Loucy (cell line): Measurements from ENCODE around the gene HLA-A.

ENCODE experiments used
- H2AFZ ChIP-seq: fragments of 200-600 bp; sonication (generic); 2 replicates; pipeline ENCODE4 v1.6.0; 2016; ENCODE audit warnings: antibody characterized with exemption, mild to moderate bottlenecking, low read length, moderate library complexity
- H3F3A ChIP-seq: fragments of 200-600 bp; 2 replicates; pipeline ENCODE4 v1.6.0; 2016; ENCODE audit warnings: antibody characterized with exemption, low read depth, mild to moderate bottlenecking
- H3K27me3 ChIP-seq: fragments of 200-600 bp; sonication (generic); 2 replicates; pipeline ENCODE4 v1.6.1; 2014; ENCODE audit warnings: low read length, mild to moderate bottlenecking; ENCODE audit not compliant: insufficient read depth, poor library complexity, severe bottlenecking
- H3K36me3 ChIP-seq: fragments of 200-600 bp; sonication (generic); 2 replicates; pipeline ENCODE4 v1.6.1; 2016; ENCODE audit warnings: low read length; ENCODE audit not compliant: insufficient read depth
- H3K4me1 ChIP-seq: fragments of 200-600 bp; sonication (generic); 2 replicates; pipeline ENCODE4 v1.5.1; 2014; ENCODE audit warnings: low read length, mild to moderate bottlenecking; ENCODE audit not compliant: insufficient read depth, poor library complexity, severe bottlenecking
- H3K4me2 ChIP-seq: fragments of 200-600 bp; sonication (generic); 2 replicates; pipeline ENCODE4 v1.6.0; 2014; ENCODE audit warnings: antibody characterized with exemption, low read length, low read depth, mild to moderate bottlenecking; ENCODE audit not compliant: poor library complexity, severe bottlenecking
- H3K4me3 ChIP-seq: fragments of 200-600 bp; sonication (generic); 2 replicates; pipeline ENCODE4 v1.5.1; 2014; ENCODE audit warnings: low read length, mild to moderate bottlenecking, mixed read lengths; ENCODE audit not compliant: poor library complexity, severe bottlenecking
- H3K79me2 ChIP-seq: fragments of 200-600 bp; sonication (generic); 2 replicates; pipeline ENCODE4 v1.6.1; 2014; ENCODE audit warnings: low read length; ENCODE audit not compliant: insufficient read depth
- H3K9ac ChIP-seq: fragments of 200-600 bp; sonication (generic); 2 replicates; pipeline ENCODE4 v1.6.0; 2014; ENCODE audit warnings: mild to moderate bottlenecking, low read depth, low read length, moderate library complexity; ENCODE audit not compliant: poor library complexity, severe bottlenecking
- H3K9me2 ChIP-seq: fragments of 200-600 bp; sonication (generic); replicated peaks from 2 replicates; pipeline ENCODE4 v1.6.1; 2016; ENCODE audit warnings: low read depth, low read length, mixed read lengths
- H3K9me3 ChIP-seq: fragments of 200-600 bp; sonication (generic); 2 replicates; pipeline ENCODE4 v1.6.1; 2014; ENCODE audit warnings: mild to moderate bottlenecking, antibody characterized with exemption, low read length, low read depth; ENCODE audit not compliant: insufficient read depth
- H4K20me1 ChIP-seq: fragments of 200-600 bp; sonication (generic); 2 replicates; pipeline ENCODE4 v1.6.0; 2014; ENCODE audit warnings: antibody characterized with exemption, low read length, mild to moderate bottlenecking; ENCODE audit not compliant: insufficient read depth, poor library complexity, severe bottlenecking
- EZH2phosphoT487 ChIP-seq: fragments of 200-600 bp; IDR thresholded peaks from 2 replicates; pipeline ENCODE4 v1.6.1; 2018; ENCODE audit warnings: antibody characterized with exemption, mild to moderate bottlenecking, moderate library complexity, borderline replicate concordance
- TF ChIP-seq, protein P1 (sequence below): fragments of 200-600 bp; sonication (generic); conservative IDR thresholded peaks from 2 replicates; pipeline ENCODE4 v1.5.1; 2014; ENCODE audit warnings: mild to moderate bottlenecking, antibody characterized with exemption, low read length

Gene HLA-A

DNA sequence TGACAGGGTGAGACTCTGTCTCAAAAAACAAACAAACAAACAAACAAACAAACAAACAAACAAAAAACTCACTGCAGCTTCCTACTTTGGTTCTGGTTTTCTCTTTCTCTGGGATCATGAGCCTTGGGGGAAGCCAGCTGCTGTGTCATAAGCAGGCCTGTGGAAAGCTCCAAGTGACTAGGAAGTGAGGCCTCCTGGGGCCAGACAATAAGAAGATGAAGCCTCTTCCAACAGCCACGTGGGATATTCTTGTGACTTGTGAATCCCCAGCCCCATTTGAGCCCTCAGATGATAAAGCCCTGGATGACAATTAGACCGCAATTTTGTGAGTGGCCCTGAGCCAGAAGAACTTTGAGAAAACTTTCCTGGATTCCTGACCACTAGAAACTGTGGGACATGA is 11.4 kb downstream of the HLA-A start:
- Histone ChIP-seq H2AFZ (no peak overlapping the region), H4K20me1 (no peaks in the 10 kb centered on the region), H3K79me2 (no peaks in the 10 kb centered on the region), H3K4me1 (no peaks in the 10 kb centered on the region), H3K4me2 (no peak overlapping the region), H3K9ac (no peak overlapping the region), H3K27me3 (no peaks in the 10 kb centered on the region), H3K9me2 (no peaks in the 10 kb centered on the region), H3K9me3 (no peaks in the 10 kb centered on the region), H3K36me3 (no peaks in the 10 kb centered on the region), H3K4me3 (no peak overlapping the region), H3F3A (no peaks in the 10 kb centered on the region)
- TF ChIP-seq, protein P1, sequence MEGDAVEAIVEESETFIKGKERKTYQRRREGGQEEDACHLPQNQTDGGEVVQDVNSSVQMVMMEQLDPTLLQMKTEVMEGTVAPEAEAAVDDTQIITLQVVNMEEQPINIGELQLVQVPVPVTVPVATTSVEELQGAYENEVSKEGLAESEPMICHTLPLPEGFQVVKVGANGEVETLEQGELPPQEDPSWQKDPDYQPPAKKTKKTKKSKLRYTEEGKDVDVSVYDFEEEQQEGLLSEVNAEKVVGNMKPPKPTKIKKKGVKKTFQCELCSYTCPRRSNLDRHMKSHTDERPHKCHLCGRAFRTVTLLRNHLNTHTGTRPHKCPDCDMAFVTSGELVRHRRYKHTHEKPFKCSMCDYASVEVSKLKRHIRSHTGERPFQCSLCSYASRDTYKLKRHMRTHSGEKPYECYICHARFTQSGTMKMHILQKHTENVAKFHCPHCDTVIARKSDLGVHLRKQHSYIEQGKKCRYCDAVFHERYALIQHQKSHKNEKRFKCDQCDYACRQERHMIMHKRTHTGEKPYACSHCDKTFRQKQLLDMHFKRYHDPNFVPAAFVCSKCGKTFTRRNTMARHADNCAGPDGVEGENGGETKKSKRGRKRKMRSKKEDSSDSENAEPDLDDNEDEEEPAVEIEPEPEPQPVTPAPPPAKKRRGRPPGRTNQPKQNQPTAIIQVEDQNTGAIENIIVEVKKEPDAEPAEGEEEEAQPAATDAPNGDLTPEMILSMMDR: no peak
- TF ChIP-seq EZH2phosphoT487: no peak

DNA sequence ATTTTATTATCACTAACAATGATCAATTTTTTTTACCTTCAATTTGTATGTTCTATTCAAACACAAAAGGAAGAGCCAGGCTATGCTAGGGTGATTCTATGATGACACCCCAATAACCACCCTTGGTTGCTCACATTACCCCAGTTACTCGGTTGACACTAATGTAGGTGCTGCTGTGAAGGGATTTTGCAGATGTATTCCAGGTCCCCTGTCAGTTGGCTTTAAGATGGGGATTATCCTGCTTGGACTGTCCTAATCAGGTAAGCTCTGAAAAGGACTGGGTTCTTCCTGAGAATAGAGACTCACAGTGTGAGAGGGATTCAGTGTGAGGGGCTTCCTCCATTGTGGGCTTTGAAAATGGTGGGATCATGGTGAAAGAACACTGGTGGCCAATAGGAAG is 11.9 kb downstream of the HLA-A start:
- Histone ChIP-seq H3K9ac (no peak overlapping the region), H2AFZ (no peak overlapping the region), H3K4me3 (no peak overlapping the region), H3K9me2 (no peaks in the 10 kb centered on the region), H3K4me1 (no peaks in the 10 kb centered on the region), H3F3A (no peaks in the 10 kb centered on the region), H3K27me3 (no peaks in the 10 kb centered on the region), H3K9me3 (no peaks in the 10 kb centered on the region), H4K20me1 (no peaks in the 10 kb centered on the region), H3K36me3 (no peaks in the 10 kb centered on the region), H3K4me2 (no peak overlapping the region), H3K79me2 (no peaks in the 10 kb centered on the region)
- TF ChIP-seq, protein P1: no peak
- no peak for TF ChIP-seq EZH2phosphoT487

DNA sequence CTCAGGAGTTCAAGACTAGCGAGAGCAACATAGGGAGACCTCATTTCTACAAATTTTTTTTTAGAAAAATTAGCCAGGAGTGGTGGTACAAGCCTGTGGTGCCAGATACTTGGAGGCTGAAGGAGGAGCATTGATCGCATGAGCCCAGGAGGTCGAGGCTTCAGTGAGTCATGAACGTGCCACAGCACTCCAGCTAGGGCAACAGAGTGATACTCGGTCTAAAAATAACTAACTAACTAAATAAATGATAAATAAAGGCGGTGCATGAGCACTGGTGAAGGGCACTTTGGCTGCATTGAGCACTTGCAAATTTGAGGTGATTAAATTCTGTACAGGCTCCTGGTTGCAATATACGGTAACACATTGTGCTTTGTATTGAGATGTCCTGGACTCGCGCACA is 13.5 kb downstream of the HLA-A start:
- no peaks in the 10 kb centered on the region for H3K4me1 ChIP-seq
- no peak overlapping the region for H2AFZ ChIP-seq
- no peaks in the 10 kb centered on the region for H3K36me3 ChIP-seq
- no peaks in the 10 kb centered on the region for H3K9me3 ChIP-seq
- no peak overlapping the region for H3K4me3 ChIP-seq
- no peaks in the 10 kb centered on the region for H3K27me3 ChIP-seq
- H3K9ac ChIP-seq: no peak overlapping the region
- H4K20me1 ChIP-seq: no peaks in the 10 kb centered on the region
- no peak for TF ChIP-seq EZH2phosphoT487
- TF ChIP-seq, protein P1: no peak
- H3K79me2 ChIP-seq: no peaks in the 10 kb centered on the region
- no peaks in the 10 kb centered on the region for H3K9me2 ChIP-seq
- H3K4me2 ChIP-seq: no peak overlapping the region
- H3F3A ChIP-seq: no peaks in the 10 kb centered on the region
